GM12892 (cell line): ENCODE results near the gene GGTLC1.

Experiments
- DNase-seq: peaks from one replicate; pipeline ENCODE4 v3.0.0; 2011; ENCODE audit not compliant: insufficient read length
- FAIRE-seq: peaks from 2 replicates; lab custom pipeline; 2011; peaks lifted over from hg19 to GRCh38; lab: Jason Lieb, UNC
- POLR2A ChIP-seq: IDR thresholded peaks from 2 replicates; pipeline ENCODE4 v1.6.1; 2011; ENCODE audit warnings: low read depth, low read length, control low read depth
- POLR2AphosphoS5 ChIP-seq: IDR thresholded peaks from 2 replicates; pipeline ENCODE4 v1.6.1; 2011; ENCODE audit warnings: low read depth, low read length, control low read depth
- TAF1 ChIP-seq: IDR thresholded peaks from 2 replicates; pipeline ENCODE4 v1.6.1; 2011; ENCODE audit warnings: low read depth, mild to moderate bottlenecking, control low read depth, low read length, borderline replicate concordance

GGTLC1 gene

GRCh38 chr20:23966927-23967615, 21.5 kb downstream of the GGTLC1 start:
- FAIRE-seq (no peak), DNase-seq (no peak)
- TF ChIP-seq POLR2A (no peak), POLR2AphosphoS5 (no peak), TAF1 (no peak)

GRCh38 chr20:23966298-23966697, 22.3 kb downstream of the GGTLC1 start:
- no peak for FAIRE-seq

GRCh38 chr20:23963941-23964340, 24.6 kb downstream of the GGTLC1 start:
- TF ChIP-seq TAF1 (no peak), POLR2AphosphoS5 (no peak), POLR2A (no peak)
- no peak for FAIRE-seq
- no peak for DNase-seq

More at GRCh38 chr20:23966298-23966697, 22.3 kb downstream of the GGTLC1 start:
- TF ChIP-seq TAF1 (no peak), POLR2AphosphoS5 (no peak), POLR2A (no peak)
- no peak for DNase-seq

GRCh38 chr20:23962272-23962671, 26.3 kb downstream of the GGTLC1 start:
- TF ChIP-seq POLR2AphosphoS5 (no peak), TAF1 (no peak), POLR2A (no peak)
- DNase-seq (no peak), FAIRE-seq (no peak)

GRCh38 chr20:23959054-23959453, 29.5 kb downstream of the GGTLC1 start:
- FAIRE-seq, result no peak
- no peak for DNase-seq
- TF ChIP-seq POLR2A, result no peak
- TF ChIP-seq TAF1, result no peak
- no peak for TF ChIP-seq POLR2AphosphoS5

GRCh38 chr20:23955896-23956295, 32.7 kb downstream of the GGTLC1 start:
- TF ChIP-seq TAF1, result no peak
- no peak for TF ChIP-seq POLR2AphosphoS5
- TF ChIP-seq POLR2A, result no peak
- no peak for FAIRE-seq
- no peak for DNase-seq

GRCh38 chr20:23954008-23954745, 34.4 kb downstream of the GGTLC1 start:
- DNase-seq, result no peak
- no peak for TF ChIP-seq POLR2A
- no peak for TF ChIP-seq POLR2AphosphoS5
- TF ChIP-seq TAF1, result no peak
- no peak for FAIRE-seq

- FAIRE-seq, result no peak
- no peak for TF ChIP-seq POLR2AphosphoS5
- TF ChIP-seq POLR2A, result no peak
- no peak for TF ChIP-seq TAF1
- no peak for DNase-seq
These were observed 42.4 kb downstream of the GGTLC1 start for GRCh38 chr20:23946206-23946605.

GRCh38 chr20:23943304-23943703, 45.3 kb downstream of the GGTLC1 start:
- DNase-seq (no peak), FAIRE-seq (no peak)
- no peak for TF ChIP-seq POLR2AphosphoS5
- TF ChIP-seq TAF1, result no peak
- TF ChIP-seq POLR2A, result no peak

- no peak for FAIRE-seq
- TF ChIP-seq POLR2A, result no peak
- DNase-seq, result no peak
These were observed 48.9 kb downstream of the GGTLC1 start for GRCh38 chr20:23939641-23940040.

- no peak for DNase-seq
- TF ChIP-seq POLR2AphosphoS5 (no peak), POLR2A (no peak), TAF1 (no peak)
- FAIRE-seq, result no peak
These were observed 49.5 kb downstream of the GGTLC1 start for GRCh38 chr20:23939063-23939462.

GRCh38 chr20:23938118-23938438, 50.5 kb downstream of the GGTLC1 start:
- DNase-seq (no peak), FAIRE-seq (no peak)
- TF ChIP-seq POLR2AphosphoS5, result no peak
- TF ChIP-seq POLR2A, result no peak
- no peak for TF ChIP-seq TAF1
